ENCODE results near the gene SOX10.

Gene SOX10

DNA sequence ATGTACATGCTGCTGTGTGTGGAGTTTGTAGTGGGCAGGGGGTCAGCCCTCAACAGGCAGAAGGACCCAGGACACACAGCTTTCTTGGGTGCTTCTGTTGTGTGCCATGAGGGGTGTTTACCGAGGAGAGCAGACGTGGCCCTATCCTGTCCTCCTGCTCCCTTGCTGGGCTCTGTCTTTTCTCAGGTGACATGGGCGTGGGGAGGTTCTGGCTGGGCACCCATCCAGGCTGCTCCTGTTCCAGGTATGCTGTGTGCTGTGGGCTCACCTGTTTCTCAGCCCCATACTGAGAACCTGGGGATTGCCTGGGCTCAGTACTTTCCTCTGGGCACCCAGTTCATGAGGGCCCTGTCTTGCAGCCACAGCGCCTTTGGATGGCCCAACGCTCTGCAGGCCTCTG lies 55.0 kb downstream of the SOX10 start:
- DNase-seq, result no peak

DNA sequence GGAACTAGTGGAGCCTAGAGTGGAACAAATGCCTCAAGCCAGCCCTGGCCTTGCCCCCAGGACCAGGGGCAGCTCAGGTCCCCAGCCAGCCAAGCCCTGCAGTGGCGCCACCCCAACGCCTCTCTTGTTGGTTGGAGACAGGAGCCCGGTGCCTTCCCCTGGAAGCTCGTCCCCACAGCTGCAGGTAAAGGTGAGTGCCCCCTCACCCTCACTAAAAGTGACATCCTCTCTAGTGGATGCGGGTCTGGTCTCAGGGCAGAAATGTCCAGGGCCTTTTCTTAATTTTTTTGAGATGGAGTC lies 56.8 kb downstream of the SOX10 start:
- no peak for DNase-seq

DNA sequence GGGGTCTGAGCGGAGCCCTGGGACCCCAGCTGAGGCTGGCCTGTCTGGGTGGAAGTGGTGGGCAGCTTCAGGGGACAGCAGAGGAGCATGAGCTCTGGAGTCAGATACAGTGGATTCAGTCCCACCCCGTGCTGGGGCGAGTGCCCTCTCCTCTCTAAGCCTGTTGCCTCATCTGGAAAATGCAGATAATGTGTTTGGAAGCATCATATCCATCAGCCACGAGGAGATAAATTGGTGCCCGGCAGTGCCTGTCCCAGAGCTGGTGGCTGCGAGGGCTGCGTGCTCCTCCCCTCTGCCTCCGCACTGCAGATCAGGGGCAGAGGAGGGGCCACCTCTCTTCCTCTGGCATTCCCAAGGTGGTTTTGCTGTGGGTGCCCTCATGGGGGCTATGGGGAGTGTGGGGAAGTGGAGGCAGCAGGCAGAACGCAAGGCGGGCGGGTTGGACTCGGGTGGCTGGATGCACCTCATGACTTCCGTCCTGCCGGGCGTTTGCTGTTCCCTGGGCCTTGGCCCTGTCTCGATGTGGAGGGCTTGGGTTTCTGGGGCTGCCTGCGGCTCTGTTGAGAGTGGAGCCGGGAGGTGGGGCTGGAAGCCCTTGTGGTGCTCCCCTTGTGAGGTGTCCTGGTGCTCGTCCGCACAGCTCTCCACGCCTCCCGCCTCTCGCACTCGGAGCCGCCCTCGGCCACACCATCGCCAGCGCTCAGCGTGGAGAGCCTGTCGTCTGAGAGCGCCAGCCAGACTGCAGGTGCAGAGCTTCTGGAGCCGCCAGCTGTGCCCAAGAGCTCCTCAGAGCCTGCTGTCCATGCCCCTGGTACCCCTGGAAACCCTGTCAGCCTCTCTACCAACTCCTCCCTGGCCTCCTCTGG lies 57.4 kb downstream of the SOX10 start:
- DNase-seq, result no peak

DNA sequence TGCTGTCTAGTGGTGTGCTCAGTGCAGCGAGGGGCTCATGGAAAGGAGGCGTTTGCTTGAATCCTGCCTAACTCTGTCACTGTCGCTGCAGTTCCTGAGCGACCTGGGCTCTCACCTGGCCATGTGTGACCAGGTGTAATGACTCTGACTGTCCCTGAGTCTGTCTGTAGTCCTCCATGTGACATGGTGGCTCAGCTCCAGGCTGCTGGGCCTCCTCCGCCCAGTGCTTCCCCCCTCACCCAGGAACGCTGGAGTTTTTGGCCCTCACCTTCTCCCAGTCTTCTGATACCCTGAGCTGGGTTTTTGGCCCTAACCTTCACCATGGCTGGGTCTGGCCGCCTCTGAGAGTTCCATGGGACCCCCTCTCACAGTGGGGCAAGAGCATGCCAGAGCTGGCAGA lies 58.0 kb downstream of the SOX10 start:
- DNase-seq, result no peak

DNA sequence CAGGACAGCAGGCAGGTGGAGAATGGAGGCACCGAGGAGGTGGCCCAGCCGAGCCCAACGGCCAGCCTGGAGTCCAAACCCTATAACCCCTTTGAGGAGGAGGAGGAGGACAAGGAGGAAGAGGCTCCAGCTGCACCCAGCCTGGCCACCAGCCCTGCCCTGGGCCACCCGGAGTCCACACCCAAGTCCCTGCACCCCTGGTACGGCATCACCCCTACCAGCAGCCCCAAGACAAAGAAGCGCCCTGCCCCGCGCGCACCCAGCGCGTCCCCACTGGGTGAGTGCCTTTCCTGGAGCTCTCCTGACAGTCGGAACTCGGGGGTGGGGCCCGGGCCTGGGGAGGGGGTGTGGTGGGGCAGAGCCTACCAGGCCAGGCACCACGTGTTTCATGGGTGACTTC lies 58.6 kb downstream of the SOX10 start:
- DNase-seq, result no peak

DNA sequence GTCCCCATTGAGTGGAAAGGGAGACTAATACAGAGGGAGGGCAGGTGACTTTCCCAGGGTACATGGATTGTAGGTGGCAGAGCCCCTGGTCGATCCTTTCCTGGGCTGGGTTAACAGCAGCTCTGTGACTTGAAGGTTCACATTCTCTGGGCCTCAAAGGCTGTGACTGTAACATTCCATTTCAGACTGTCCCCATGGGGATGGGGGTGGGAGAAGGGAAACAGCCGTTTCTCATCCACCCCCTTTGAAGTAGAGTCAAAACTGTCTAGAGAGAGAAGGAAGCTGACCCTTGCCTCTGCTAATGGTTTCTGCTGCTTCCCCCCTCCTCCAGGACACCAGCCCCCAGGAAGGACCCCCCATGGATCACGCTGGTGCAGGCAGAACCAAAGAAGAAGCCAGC lies 59.0 kb downstream of the SOX10 start:
- DNase-seq, result no peak

DNA sequence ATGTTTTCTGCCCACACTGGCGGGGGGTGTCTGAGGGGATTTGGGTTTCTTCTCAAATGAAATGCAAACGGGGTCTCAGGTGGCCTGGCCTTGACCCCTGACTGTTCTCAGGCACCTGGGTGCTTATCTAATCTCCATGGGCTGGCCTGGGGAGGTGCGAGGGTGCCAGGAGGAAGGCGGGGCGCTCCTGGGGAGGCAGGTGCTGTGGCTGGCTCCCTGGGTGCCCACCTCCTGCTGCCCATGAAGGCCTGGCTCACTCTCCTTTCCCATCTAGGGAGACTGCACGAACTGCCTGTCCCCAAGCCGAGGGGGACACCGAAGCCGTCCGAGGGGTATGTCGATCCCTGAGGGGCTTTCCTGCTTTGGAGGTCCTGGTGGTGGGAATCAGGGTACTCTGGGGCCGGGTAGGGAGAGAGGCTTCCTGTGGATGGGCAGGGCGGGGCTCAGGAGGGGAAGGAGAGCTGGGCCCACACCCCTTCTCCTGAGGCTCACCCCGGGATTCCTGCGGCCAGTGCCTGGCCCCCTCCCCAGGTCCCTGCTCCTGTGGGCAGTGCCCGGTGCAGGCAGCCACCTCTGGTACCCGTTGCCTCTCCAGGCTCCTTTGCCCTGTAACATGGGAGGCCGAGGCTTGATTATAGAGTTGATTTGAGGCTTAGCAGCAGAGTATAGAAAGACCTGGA lies 59.8 kb downstream of the SOX10 start:
- DNase-seq, result no peak

DNA sequence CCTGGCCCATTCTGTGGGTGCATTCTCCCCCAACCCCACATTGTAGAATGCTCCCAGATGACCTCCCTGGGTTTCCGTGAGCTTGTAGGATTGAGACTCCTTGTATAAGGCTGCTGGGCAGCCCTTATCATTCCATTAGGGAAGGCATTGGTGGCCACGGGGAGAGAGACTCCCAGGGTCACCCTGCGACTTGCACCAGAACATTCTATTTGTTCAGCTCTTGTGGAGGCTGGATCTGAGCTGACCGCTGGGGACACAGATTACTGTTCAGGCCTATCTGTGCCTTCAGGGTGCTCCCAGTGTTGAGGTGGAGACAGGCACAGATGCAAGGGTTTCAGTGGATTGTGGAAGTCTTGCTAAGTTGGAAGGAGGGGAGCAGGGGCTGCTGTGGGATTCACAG lies 60.4 kb downstream of the SOX10 start:
- no peak for DNase-seq

Measured in NCI-H1930 (cell line).